OCI-LY1 (cell line): Measurements from ENCODE around the gene CCR4.

Source experiments
- H2AFZ ChIP-seq: fragments of 200-600 bp; sonication (generic), shearing (Covaris generic); 2 replicates; pipeline ENCODE4 v1.6.0; 2014; ENCODE audit warnings: antibody characterized with exemption, mild to moderate bottlenecking, low read length
- H3F3A ChIP-seq: fragments of 200-600 bp; sonication (generic), shearing (Covaris generic); 2 replicates; pipeline ENCODE4 v1.6.0; 2014; ENCODE audit warnings: mild to moderate bottlenecking, antibody characterized with exemption, low read length, moderate library complexity; ENCODE audit not compliant: insufficient read depth
- H3K27ac ChIP-seq: fragments of 200-600 bp; sonication (generic); 2 replicates; pipeline ENCODE4 v1.5.1; 2014; ENCODE audit warnings: low read length, mixed run types, mild to moderate bottlenecking, low read depth; ENCODE audit not compliant: poor library complexity, severe bottlenecking
- H3K27me3 ChIP-seq: fragments of 200-600 bp; sonication (generic); 2 replicates; pipeline ENCODE4 v1.6.0; 2014; ENCODE audit warnings: antibody characterized with exemption, mild to moderate bottlenecking, low read length, moderate library complexity; ENCODE audit not compliant: insufficient read depth
- H3K36me3 ChIP-seq: fragments of 200-600 bp; sonication (generic); 2 replicates; pipeline ENCODE4 v1.6.1; 2014; ENCODE audit warnings: mild to moderate bottlenecking, antibody characterized with exemption, low read length, moderate library complexity, mixed read lengths; ENCODE audit not compliant: insufficient read depth
- H3K4me1 ChIP-seq: fragments of 200-600 bp; sonication (generic); 2 replicates; pipeline ENCODE4 v1.5.1; 2014; ENCODE audit warnings: mild to moderate bottlenecking, low read length, moderate library complexity; ENCODE audit not compliant: insufficient read depth, severe bottlenecking
- H3K4me2 ChIP-seq: fragments of 200-600 bp; sonication (generic), shearing (Covaris generic); 2 replicates; pipeline ENCODE4 v1.6.1; 2014; ENCODE audit warnings: low read length
- H3K4me3 ChIP-seq: fragments of 200-600 bp; sonication (generic); 2 replicates; pipeline ENCODE4 v1.5.1; 2014; ENCODE audit warnings: low read length, low read depth, mild to moderate bottlenecking, mixed read lengths; ENCODE audit not compliant: poor library complexity, severe bottlenecking
- H3K79me2 ChIP-seq: fragments of 200-600 bp; shearing (Covaris generic); 2 replicates; pipeline ENCODE4 v1.6.1; 2016; ENCODE audit warnings: mixed run types, low read length, mixed read lengths; ENCODE audit not compliant: insufficient read depth
- H3K9ac ChIP-seq: fragments of 200-600 bp; sonication (generic), shearing (Covaris generic); 2 replicates; pipeline ENCODE4 v1.6.1; 2014; ENCODE audit warnings: mild to moderate bottlenecking, low read length, mixed read lengths
- H3K9me2 ChIP-seq: fragments of 200-600 bp; sonication (generic), shearing (Covaris generic); 2 replicates; pipeline ENCODE4 v1.6.1; 2014; ENCODE audit warnings: low read depth, mild to moderate bottlenecking, low read length, mixed read lengths
- H3K9me3 ChIP-seq: fragments of 200-600 bp; shearing (Covaris generic); 2 replicates; pipeline ENCODE4 v1.6.1; 2014; ENCODE audit warnings: low read length, mixed read lengths
- H4K20me1 ChIP-seq: fragments of 200-600 bp; sonication (generic), shearing (Covaris generic); 2 replicates; pipeline ENCODE4 v1.6.0; 2016; ENCODE audit warnings: mild to moderate bottlenecking, low read length; ENCODE audit not compliant: insufficient read depth
- CTCF ChIP-seq: fragments of 200-600 bp; sonication (generic), shearing (Covaris generic); IDR thresholded peaks from 2 replicates; pipeline ENCODE4 v1.5.1; 2017; ENCODE audit warnings: mild to moderate bottlenecking, antibody characterized with exemption, low read length, moderate library complexity, mixed read lengths
- EZH2 ChIP-seq: fragments of 200-600 bp; sonication (generic), shearing (Covaris generic); IDR thresholded peaks from 2 replicates; pipeline ENCODE4 v1.8.0; 2017; ENCODE audit warnings: borderline replicate concordance, mixed run types, mild to moderate bottlenecking, antibody characterized with exemption, low read length, moderate library complexity, mixed read lengths

Gene CCR4

GRCh38 chr3:33004205-33004604, 52.8 kb downstream of the CCR4 start:
- TF ChIP-seq CTCF (no peak), EZH2 (no peak)
- H3K9me2 ChIP-seq: no peaks in the 10 kb centered on the region
- no peak overlapping the region for H3K4me2 ChIP-seq
- H3K9ac ChIP-seq: no peak overlapping the region
- H2AFZ ChIP-seq: no peak overlapping the region
- no peak overlapping the region for H3K4me3 ChIP-seq
- H3K36me3 ChIP-seq: peaks cover 9% of the 10 kb centered on the region
- H3K4me1 ChIP-seq: no peaks in the 10 kb centered on the region
- H3K79me2 ChIP-seq: no peaks in the 10 kb centered on the region
- H3F3A ChIP-seq: no peaks in the 10 kb centered on the region
- no peak overlapping the region for H3K27ac ChIP-seq
- H4K20me1 ChIP-seq: no peaks in the 10 kb centered on the region
- H3K27me3 ChIP-seq: no peaks in the 10 kb centered on the region
- H3K9me3 ChIP-seq: no peaks in the 10 kb centered on the region

GRCh38 chr3:33004961-33005360, 53.5 kb downstream of the CCR4 start:
- H3K9me3 ChIP-seq: no peaks in the 10 kb centered on the region

More at GRCh38 chr3:33004961-33005360, 53.5 kb downstream of the CCR4 start:
- no peak overlapping the region for H3K4me3 ChIP-seq
- no peak overlapping the region for H3K27ac ChIP-seq
- no peaks in the 10 kb centered on the region for H3F3A ChIP-seq
- no peaks in the 10 kb centered on the region for H4K20me1 ChIP-seq
- no peak for TF ChIP-seq CTCF
- no peak for TF ChIP-seq EZH2
- no peak overlapping the region for H2AFZ ChIP-seq
- H3K4me1 ChIP-seq: no peaks in the 10 kb centered on the region
- no peaks in the 10 kb centered on the region for H3K27me3 ChIP-seq
- no peaks in the 10 kb centered on the region for H3K79me2 ChIP-seq
- no peak overlapping the region for H3K9ac ChIP-seq
- H3K4me2 ChIP-seq: no peak overlapping the region
- peaks cover 14% of the 10 kb centered on the region for H3K36me3 ChIP-seq
- no peaks in the 10 kb centered on the region for H3K9me2 ChIP-seq
